ENCODE measurements around the gene ARFGAP1. TPM values are rescaled to one million over a fixed set of nuclear protein-coding genes. Genes with fewer than 3 reads are reported as not detected.

ARFGAP1 gene
- total and polyA plus RNA-seq, 2 donors from 2014 or later, result 40.4 to 84.3 TPM

DNA sequence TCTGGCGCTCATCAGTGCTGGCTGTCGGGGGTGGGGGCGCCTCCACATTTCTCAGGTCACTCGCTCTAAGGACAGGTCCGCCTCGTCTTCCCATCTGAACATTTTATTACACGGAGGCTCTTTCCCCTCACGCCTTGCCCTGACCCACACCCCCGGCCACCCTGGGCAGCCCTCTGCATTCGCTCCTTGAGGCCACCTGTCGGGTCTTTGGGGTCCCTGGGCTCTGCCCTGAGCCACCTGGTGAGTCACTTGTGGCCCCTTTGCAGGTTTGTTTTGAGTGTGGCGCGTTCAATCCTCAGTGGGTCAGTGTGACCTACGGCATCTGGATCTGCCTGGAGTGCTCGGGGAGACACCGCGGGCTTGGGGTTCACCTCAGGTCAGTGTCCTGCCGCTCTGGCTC, 3.2 kb downstream of the ARFGAP1 start:
- intact Hi-C loops (cut with DNase I), result no loop called here
- TF ChIP-seq, protein P1, sequence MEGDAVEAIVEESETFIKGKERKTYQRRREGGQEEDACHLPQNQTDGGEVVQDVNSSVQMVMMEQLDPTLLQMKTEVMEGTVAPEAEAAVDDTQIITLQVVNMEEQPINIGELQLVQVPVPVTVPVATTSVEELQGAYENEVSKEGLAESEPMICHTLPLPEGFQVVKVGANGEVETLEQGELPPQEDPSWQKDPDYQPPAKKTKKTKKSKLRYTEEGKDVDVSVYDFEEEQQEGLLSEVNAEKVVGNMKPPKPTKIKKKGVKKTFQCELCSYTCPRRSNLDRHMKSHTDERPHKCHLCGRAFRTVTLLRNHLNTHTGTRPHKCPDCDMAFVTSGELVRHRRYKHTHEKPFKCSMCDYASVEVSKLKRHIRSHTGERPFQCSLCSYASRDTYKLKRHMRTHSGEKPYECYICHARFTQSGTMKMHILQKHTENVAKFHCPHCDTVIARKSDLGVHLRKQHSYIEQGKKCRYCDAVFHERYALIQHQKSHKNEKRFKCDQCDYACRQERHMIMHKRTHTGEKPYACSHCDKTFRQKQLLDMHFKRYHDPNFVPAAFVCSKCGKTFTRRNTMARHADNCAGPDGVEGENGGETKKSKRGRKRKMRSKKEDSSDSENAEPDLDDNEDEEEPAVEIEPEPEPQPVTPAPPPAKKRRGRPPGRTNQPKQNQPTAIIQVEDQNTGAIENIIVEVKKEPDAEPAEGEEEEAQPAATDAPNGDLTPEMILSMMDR (IDR thresholded peaks at IDR 0.05; ENCODE audit: borderline replicate concordance, extremely low read depth, insufficient read depth), result no peak
- no peak overlapping the region for H3K4me3 ChIP-seq (ENCODE audit: low read length in 3 of 3)
- H3K9ac ChIP-seq (ENCODE audit: low read length in 3 of 3), result no peak overlapping the region
- FAIRE-seq (no peak), DNase-seq (no peak)
- no peaks in the 10 kb centered on the region for H3K9me3 ChIP-seq (ENCODE audit: control insufficient read depth in 2 of 3, insufficient read depth in 1 of 3, low read length in 3 of 3)
- H3K4me1 ChIP-seq (ENCODE audit: control insufficient read depth in 2 of 3, insufficient read depth in 2 of 3, low read depth in 1 of 3, low read length in 3 of 3), result peaks cover 0 to 13% (median 9%) of the 10 kb centered on the region in 3 donors
- no peak overlapping the region for H3K27ac ChIP-seq (ENCODE audit: low read depth in 2 of 2, low read length in 2 of 2)
- no peaks in the 10 kb centered on the region for H3K27me3 ChIP-seq (ENCODE audit: control insufficient read depth, insufficient read depth, low read length)
- peaks cover under 1 to 13% (median 10%) of the 10 kb centered on the region in 3 donors for H3K36me3 ChIP-seq (ENCODE audit: control insufficient read depth in 2 of 3, insufficient read depth in 3 of 3, low read length in 3 of 3)

DNA sequence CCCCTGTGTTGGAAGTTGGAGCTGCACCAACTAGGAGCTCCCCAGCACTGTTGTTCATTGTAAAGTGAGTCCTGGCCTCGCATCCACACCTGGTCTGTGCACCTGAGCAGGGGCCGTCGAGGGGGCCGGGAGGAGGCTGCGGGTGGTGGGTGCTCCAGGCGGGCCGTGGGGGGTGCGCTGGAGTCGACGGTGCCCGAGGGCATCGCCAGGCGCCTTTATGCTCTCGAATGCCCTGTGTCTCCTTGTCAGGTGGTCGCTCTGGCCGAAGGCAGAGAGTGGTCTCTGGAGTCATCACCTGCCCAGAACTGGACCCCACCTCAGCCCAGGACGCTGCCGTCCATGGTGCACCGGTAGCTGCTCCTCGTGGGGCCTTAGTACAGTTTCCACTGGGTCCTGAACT, 4.3 kb downstream of the ARFGAP1 start:
- H3K27me3 ChIP-seq (ENCODE audit: control insufficient read depth, insufficient read depth, low read length), result no peaks in the 10 kb centered on the region
- H3K4me3 ChIP-seq (ENCODE audit: low read length in 3 of 3), result no peak overlapping the region
- no peak overlapping the region for H3K27ac ChIP-seq (ENCODE audit: low read depth in 2 of 2, low read length in 2 of 2)
- intact Hi-C loops (cut with DNase I), result no loop called here
- no peaks in the 10 kb centered on the region for H3K9me3 ChIP-seq (ENCODE audit: control insufficient read depth in 2 of 3, insufficient read depth in 1 of 3, low read length in 3 of 3)
- H3K36me3 ChIP-seq (ENCODE audit: control insufficient read depth in 2 of 3, insufficient read depth in 3 of 3, low read length in 3 of 3), result peaks cover 0 to 13% (median 10%) of the 10 kb centered on the region in 3 donors
- peaks cover 0 to 13% (median 7%) of the 10 kb centered on the region in 3 donors for H3K4me1 ChIP-seq (ENCODE audit: control insufficient read depth in 2 of 3, insufficient read depth in 2 of 3, low read depth in 1 of 3, low read length in 3 of 3)
- no peak overlapping the region for H3K9ac ChIP-seq (ENCODE audit: low read length in 3 of 3)
- no peak for FAIRE-seq
- TF ChIP-seq, protein P1 (IDR thresholded peaks at IDR 0.05; ENCODE audit: borderline replicate concordance, extremely low read depth, insufficient read depth), result no peak
- no peak for DNase-seq

DNA sequence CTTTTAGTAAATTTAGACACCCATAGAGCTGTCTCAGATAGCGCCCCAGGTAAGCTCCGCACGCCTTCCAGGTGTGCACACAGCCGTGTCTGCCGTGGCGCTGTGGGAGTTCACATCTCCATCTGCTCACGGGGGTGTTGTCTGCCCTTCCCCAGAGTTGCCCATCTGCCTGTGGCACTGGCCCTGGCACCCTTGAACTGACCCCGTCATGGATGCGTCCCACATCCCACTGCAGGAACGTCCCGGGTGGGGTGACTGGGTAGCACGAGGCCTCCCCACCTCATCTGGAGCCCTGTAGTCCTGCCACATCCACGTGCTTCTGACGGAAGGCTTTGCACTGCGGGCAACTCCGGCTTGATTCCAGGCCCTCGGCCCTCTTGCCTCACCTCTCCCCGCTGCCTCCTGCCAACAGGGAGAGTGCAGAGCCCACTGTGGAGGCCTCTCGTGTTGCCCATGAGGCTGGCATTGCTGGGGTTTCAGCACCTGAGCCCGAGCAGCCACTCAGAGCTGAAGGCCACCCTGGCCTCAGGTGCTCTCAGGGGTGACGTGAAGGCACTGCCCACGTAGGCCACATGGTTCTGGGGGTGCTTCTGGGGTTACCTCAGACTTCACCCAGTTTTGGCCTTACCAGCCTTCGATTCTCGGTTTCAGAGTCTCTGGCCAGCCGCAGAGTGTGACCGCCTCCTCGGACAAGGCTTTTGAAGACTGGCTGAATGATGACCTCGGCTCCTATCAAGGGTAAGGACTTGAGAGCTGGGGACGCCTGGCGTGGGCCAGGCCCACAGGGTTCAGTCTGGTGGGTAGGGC, 5.1 kb downstream of the ARFGAP1 start:
- Histone ChIP-seq H3K9ac (ENCODE audit: low read length in 3 of 3) (no peak overlapping the region), H3K27me3 (ENCODE audit: control insufficient read depth, insufficient read depth, low read length) (no peaks in the 10 kb centered on the region), H3K27ac (ENCODE audit: low read depth in 2 of 2, low read length in 2 of 2) (no peak overlapping the region), H3K9me3 (ENCODE audit: control insufficient read depth in 2 of 3, insufficient read depth in 1 of 3, low read length in 3 of 3) (no peaks in the 10 kb centered on the region), H3K4me3 (ENCODE audit: low read length in 3 of 3) (no peak overlapping the region), H3K4me1 (ENCODE audit: control insufficient read depth in 2 of 3, insufficient read depth in 2 of 3, low read depth in 1 of 3, low read length in 3 of 3) (peaks cover 0 to 13% (median 7%) of the 10 kb centered on the region in 3 donors), H3K36me3 (ENCODE audit: control insufficient read depth in 2 of 3, insufficient read depth in 3 of 3, low read length in 3 of 3) (peaks cover 0 to 13% (median 10%) of the 10 kb centered on the region in 3 donors)
- DNase-seq (no peak), FAIRE-seq (no peak)
- TF ChIP-seq, protein P1 (IDR thresholded peaks at IDR 0.05; ENCODE audit: borderline replicate concordance, extremely low read depth, insufficient read depth), result no peak
- intact Hi-C loops (cut with DNase I), result no loop called here
